ENCODE measurements around the gene NFATC3. TPM values are rescaled to one million over a fixed set of nuclear protein-coding genes. Genes with fewer than 3 reads are reported as not detected.

The NFATC3 gene
- total RNA-seq, 2 experiments from 2014 or later = 84.8 to 94.4 TPM

DNA sequence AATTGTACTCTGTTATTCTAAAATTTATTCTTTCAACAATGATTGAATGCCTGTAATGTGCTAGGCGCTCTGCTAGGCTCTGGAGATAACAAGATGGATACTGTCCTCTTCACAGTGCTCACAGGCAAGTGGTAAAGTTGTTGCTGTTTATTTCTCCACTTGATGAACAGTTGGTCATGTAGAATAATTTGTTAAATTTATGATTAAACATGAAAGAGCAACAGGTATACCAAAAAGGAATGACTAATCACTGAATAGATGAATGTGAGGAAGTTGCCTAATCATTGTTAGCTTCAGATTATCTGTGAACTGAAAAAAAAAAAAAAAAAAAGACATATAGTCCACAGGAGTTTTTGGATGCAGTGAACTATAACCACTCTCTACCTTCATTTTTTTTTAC, 62.3 kb downstream of the NFATC3 start:
- ATAC-seq (ENCODE audit: poor library complexity) = no peak
- Histone ChIP-seq H3K36me3 (ENCODE audit: insufficient read depth, low read length) (peaks cover 20% of the 10 kb centered on the region), H3K9me3 (ENCODE audit: control insufficient read depth in 1 of 2, insufficient read depth in 1 of 2, low read length in 2 of 2) (no peaks in the 10 kb centered on the region), H3K27me3 (ENCODE audit: control insufficient read depth in 1 of 2, insufficient read depth in 2 of 2, low read length in 2 of 2) (no peaks in the 10 kb centered on the region), H3K4me1 (ENCODE audit: insufficient read depth, low read length) (peaks cover 6% of the 10 kb centered on the region), H3K27ac (ENCODE audit: low read depth in 1 of 2, low read length in 2 of 2) (no peak overlapping the region), H3K4me3 (ENCODE audit: low read length) (no peak overlapping the region)
- ChIA-PET CTCF (interaction anchor here (0.7 to 2.8 kb wide), 2 partner anchors 53 to 1188 kb away, joined by 4 to 6 read pairs; no protein-coding TSS in a partner anchor), POLR2A (interaction anchor here (0.6 kb wide), 1 partner anchor 16 kb away, joined by 3 read pairs; no protein-coding TSS in a partner anchor)
- peaks cover 52% of the 10 kb centered on the region for H3K4me1 Mint-ChIP-seq (ENCODE audit: low read depth)
- no peak overlapping the region for H3K4me3 Mint-ChIP-seq
- intact Hi-C loops (cut with DNase I, micrococcal nuclease) = no loop called here
- H3K27ac Mint-ChIP-seq = no peak overlapping the region
- no peaks in the 10 kb centered on the region for H3K27me3 Mint-ChIP-seq
- no peaks in the 10 kb centered on the region for H3K9me3 Mint-ChIP-seq
- H3K36me3 Mint-ChIP-seq (ENCODE audit: low read depth) = peaks cover 43% of the 10 kb centered on the region
- TF ChIP-seq, protein P1, sequence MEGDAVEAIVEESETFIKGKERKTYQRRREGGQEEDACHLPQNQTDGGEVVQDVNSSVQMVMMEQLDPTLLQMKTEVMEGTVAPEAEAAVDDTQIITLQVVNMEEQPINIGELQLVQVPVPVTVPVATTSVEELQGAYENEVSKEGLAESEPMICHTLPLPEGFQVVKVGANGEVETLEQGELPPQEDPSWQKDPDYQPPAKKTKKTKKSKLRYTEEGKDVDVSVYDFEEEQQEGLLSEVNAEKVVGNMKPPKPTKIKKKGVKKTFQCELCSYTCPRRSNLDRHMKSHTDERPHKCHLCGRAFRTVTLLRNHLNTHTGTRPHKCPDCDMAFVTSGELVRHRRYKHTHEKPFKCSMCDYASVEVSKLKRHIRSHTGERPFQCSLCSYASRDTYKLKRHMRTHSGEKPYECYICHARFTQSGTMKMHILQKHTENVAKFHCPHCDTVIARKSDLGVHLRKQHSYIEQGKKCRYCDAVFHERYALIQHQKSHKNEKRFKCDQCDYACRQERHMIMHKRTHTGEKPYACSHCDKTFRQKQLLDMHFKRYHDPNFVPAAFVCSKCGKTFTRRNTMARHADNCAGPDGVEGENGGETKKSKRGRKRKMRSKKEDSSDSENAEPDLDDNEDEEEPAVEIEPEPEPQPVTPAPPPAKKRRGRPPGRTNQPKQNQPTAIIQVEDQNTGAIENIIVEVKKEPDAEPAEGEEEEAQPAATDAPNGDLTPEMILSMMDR (IDR thresholded peaks at IDR 0.05) = no peak
- DNase-seq = no peak

DNA sequence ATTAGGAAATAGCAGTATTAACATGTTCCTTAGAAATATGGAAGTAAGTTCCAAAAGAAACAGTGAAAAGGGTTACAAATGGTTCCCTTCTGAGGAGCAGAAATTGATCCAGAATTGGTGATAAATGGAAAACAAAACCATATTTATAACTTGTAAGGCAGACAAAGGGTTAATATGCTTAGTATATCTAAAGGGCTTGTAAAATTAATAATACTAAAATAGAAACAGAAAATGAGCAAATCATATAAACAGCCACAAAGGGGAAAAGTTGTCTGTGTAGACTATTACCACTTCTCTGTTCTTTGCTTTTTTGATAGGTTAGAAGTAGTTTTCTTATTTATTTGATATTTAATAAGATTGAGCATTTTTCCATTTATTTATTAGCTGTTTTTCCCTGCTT, 64.4 kb downstream of the NFATC3 start:
- peaks cover 6% of the 10 kb centered on the region for H3K4me1 ChIP-seq (ENCODE audit: insufficient read depth, low read length)
- CTCF ChIA-PET = no interaction called here
- peaks cover 12% of the 10 kb centered on the region for H3K36me3 ChIP-seq (ENCODE audit: insufficient read depth, low read length)
- no peaks in the 10 kb centered on the region for H3K9me3 Mint-ChIP-seq
- no peak overlapping the region for H3K4me3 Mint-ChIP-seq
- H3K27me3 ChIP-seq (ENCODE audit: control insufficient read depth in 1 of 2, insufficient read depth in 2 of 2, low read length in 2 of 2) = no peaks in the 10 kb centered on the region
- H3K36me3 Mint-ChIP-seq (ENCODE audit: low read depth) = peaks cover 44% of the 10 kb centered on the region
- ATAC-seq (ENCODE audit: poor library complexity) (no peak), DNase-seq (no peak)
- POLR2A ChIA-PET = no interaction called here
- H3K27me3 Mint-ChIP-seq = no peaks in the 10 kb centered on the region
- intact Hi-C loops (cut with DNase I, micrococcal nuclease) = no loop called here
- TF ChIP-seq, protein P1 (IDR thresholded peaks at IDR 0.05) = no peak
- peak overlapping the region; percentile 24 for H3K27ac Mint-ChIP-seq
- H3K27ac ChIP-seq (ENCODE audit: low read depth in 1 of 2, low read length in 2 of 2) = no peak overlapping the region
- H3K9me3 ChIP-seq (ENCODE audit: control insufficient read depth in 1 of 2, insufficient read depth in 1 of 2, low read length in 2 of 2) = no peaks in the 10 kb centered on the region
- H3K4me3 ChIP-seq (ENCODE audit: low read length) = no peak overlapping the region
- peaks cover 51% of the 10 kb centered on the region for H3K4me1 Mint-ChIP-seq (ENCODE audit: low read depth)

DNA sequence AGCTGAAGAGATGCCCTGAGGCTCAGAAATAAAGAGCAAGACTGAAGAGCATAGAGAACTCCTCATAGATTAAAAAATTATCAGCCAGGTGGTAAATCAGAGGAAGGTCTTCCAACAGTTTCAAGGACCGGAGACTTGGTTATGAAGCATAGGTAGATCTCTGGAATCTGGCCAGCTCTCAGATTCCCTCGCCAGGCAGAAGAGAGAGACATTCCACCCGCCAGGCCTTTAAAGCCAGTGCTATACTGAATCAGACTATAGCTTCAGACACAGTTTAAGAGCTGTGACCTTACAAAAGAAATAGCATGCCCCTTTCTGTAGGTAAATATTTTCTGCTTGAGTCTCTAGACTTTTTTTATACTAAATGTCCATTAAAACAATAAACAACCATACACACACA, 70.3 kb downstream of the NFATC3 start:
- intact Hi-C loops (cut with DNase I, micrococcal nuclease) = no loop called here
- TF ChIP-seq, protein P1 (IDR thresholded peaks at IDR 0.05) = no peak
- H3K27me3 ChIP-seq (ENCODE audit: control insufficient read depth in 1 of 2, insufficient read depth in 2 of 2, low read length in 2 of 2) = no peaks in the 10 kb centered on the region
- H3K36me3 ChIP-seq (ENCODE audit: insufficient read depth, low read length) = peaks cover 42% of the 10 kb centered on the region
- Mint-ChIP-seq H3K9me3 (no peaks in the 10 kb centered on the region), H3K4me3 (no peak overlapping the region), H3K27me3 (no peaks in the 10 kb centered on the region), H3K27ac (peak overlapping the region; percentile 59), H3K4me1 (ENCODE audit: low read depth) (peaks cover 12% of the 10 kb centered on the region), H3K36me3 (ENCODE audit: low read depth) (peaks cover 68% of the 10 kb centered on the region)
- H3K9me3 ChIP-seq (ENCODE audit: control insufficient read depth in 1 of 2, insufficient read depth in 1 of 2, low read length in 2 of 2) = no peaks in the 10 kb centered on the region
- H3K4me3 ChIP-seq (ENCODE audit: low read length) = no peak overlapping the region
- DNase-seq (no peak), ATAC-seq (ENCODE audit: poor library complexity) (no peak)
- no peaks in the 10 kb centered on the region for H3K4me1 ChIP-seq (ENCODE audit: insufficient read depth, low read length)
- ChIA-PET POLR2A (no interaction called here), CTCF (interaction anchor here (2.0 kb wide), 1 partner anchor 62 kb away, joined by 5 read pairs; no protein-coding TSS in a partner anchor)
- no peak overlapping the region for H3K27ac ChIP-seq (ENCODE audit: low read depth in 1 of 2, low read length in 2 of 2)
